A549 (cell line): Measurements from ENCODE around the gene FGF8.
"Not testable (repeated sequence)": the region's sequence is repeated elsewhere in the genome, so short reads cannot be mapped to it uniquely, and the experiment has no call there.

Experiments used
- CTCF ChIP-seq: fragments of >200 bp; sonication (Bioruptor Twin); formaldehyde crosslinking; IDR thresholded peaks from 3 replicates; pipeline ENCODE4 v1.5.1; 2016
- MYC ChIP-seq: IDR thresholded peaks from 2 replicates; pipeline ENCODE4 v1.6.1; 2012; ENCODE audit warnings: mild to moderate bottlenecking, inconsistent platforms, low read length, improper control_type of control experiment, borderline replicate concordance
- POLR2A ChIP-seq: IDR thresholded peaks from 2 replicates; pipeline ENCODE4 v1.6.1; 2012; ENCODE audit warnings: mild to moderate bottlenecking, low read length
- ZSCAN20 ChIP-seq: fragments of 250-450 bp; sonication (Bioruptor Pico); IDR thresholded peaks from 2 replicates; pipeline ENCODE4 v1.8.0; 2022; ENCODE audit warnings: mild to moderate bottlenecking, moderate library complexity
- TF ChIP-seq, protein P1 (sequence below): fragments of 150-350 bp; IDR thresholded peaks from 2 replicates; pipeline ENCODE4 v1.6.1; 2014; ENCODE audit warnings: low read depth, mild to moderate bottlenecking, low read length

DNA sequence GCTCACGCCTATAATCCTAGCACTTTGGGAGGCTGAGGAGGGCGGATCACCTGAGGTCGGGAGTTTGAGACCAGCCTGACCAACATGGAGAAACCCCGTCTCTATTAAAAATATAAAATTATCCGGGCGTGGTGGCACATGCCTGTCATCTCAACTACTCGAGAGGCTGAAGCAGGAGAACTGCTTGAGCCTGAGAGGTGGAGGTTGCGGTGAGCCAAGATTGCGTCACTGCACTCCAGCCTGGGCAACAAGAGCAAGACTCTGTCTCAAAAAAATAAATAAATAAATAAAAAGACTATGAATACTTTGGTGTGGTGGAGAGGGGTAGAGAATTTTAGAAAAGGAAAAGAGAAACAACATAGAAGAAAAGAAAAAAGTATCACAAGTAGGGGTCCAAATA, 13.3 kb upstream of the FGF8 start:
- not testable (repeated sequence) for TF ChIP-seq CTCF; POLR2A; MYC; ZSCAN20 (CRISPR knock-in tag)
- TF ChIP-seq, protein P1, sequence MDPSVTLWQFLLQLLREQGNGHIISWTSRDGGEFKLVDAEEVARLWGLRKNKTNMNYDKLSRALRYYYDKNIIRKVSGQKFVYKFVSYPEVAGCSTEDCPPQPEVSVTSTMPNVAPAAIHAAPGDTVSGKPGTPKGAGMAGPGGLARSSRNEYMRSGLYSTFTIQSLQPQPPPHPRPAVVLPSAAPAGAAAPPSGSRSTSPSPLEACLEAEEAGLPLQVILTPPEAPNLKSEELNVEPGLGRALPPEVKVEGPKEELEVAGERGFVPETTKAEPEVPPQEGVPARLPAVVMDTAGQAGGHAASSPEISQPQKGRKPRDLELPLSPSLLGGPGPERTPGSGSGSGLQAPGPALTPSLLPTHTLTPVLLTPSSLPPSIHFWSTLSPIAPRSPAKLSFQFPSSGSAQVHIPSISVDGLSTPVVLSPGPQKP: not testable (repeated sequence)
